ENCODE data around the gene CEBPZ. TPM values are rescaled to one million over a fixed set of nuclear protein-coding genes. Genes with fewer than 3 reads are reported as not detected.

The CEBPZ gene
- total RNA-seq, 4 donors from 2014 or later, result 16.5 to 68.6 (median 53.8) TPM

DNA sequence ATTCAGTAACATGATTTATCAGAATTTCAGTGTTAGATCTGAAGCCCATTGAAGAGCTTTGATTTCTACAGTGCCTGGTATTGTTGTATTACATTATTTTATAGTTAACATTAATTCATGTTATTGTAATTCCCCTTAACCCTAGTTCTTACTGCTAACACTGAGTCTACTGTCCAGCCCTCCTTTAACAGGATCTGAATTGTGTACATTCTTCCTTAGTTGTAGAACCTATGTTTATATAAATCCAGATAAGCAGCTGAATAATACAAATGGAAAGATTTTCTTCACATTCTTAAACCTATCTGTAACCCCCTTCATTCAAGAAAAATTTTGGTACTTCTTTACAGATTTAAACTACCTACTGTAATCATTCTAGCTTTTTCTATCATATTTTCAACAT, 14.8 kb upstream of the CEBPZ start:
- DNase-seq, result no peak
- TF ChIP-seq, protein P1, sequence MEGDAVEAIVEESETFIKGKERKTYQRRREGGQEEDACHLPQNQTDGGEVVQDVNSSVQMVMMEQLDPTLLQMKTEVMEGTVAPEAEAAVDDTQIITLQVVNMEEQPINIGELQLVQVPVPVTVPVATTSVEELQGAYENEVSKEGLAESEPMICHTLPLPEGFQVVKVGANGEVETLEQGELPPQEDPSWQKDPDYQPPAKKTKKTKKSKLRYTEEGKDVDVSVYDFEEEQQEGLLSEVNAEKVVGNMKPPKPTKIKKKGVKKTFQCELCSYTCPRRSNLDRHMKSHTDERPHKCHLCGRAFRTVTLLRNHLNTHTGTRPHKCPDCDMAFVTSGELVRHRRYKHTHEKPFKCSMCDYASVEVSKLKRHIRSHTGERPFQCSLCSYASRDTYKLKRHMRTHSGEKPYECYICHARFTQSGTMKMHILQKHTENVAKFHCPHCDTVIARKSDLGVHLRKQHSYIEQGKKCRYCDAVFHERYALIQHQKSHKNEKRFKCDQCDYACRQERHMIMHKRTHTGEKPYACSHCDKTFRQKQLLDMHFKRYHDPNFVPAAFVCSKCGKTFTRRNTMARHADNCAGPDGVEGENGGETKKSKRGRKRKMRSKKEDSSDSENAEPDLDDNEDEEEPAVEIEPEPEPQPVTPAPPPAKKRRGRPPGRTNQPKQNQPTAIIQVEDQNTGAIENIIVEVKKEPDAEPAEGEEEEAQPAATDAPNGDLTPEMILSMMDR (IDR thresholded peaks at IDR 0.05), result no peak
- TF ChIP-seq POLR2A (IDR thresholded peaks at IDR 0.05), result no peak
- H3K4me3 ChIP-seq, result no peak overlapping the region
- H3K9me3 ChIP-seq, result no peaks in the 10 kb centered on the region
- H3K36me3 ChIP-seq, result no peaks in the 10 kb centered on the region
- H3K4me1 ChIP-seq, result no peaks in the 10 kb centered on the region
- no peaks in the 10 kb centered on the region for H3K27me3 ChIP-seq
- H3K27ac ChIP-seq, result no peak overlapping the region
- intact Hi-C loops (cut with DNase I; ENCODE audit: low total_unique reads), result no loop called here

DNA sequence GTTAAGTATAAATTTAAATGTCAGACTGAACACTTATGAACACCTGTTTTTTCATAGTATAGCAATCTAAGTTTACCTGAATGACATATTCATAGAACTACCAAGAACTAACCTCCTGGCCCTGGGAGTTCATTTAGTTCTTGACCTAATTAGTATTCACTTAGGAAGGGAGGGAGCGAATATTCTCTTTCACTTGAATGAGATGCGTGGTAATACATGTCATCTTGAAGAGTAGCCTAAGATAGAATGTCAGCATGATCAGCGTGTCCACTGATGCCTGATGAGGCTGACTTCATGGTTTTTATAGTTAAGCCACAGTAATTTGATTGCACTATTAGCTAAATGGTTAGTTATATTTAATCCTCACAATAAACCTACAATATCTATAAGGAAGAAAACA, 13.4 kb upstream of the CEBPZ start:
- intact Hi-C loops (cut with DNase I; ENCODE audit: low total_unique reads), result no loop called here
- no peak overlapping the region for H3K27ac ChIP-seq
- no peaks in the 10 kb centered on the region for H3K27me3 ChIP-seq
- no peak for DNase-seq
- no peaks in the 10 kb centered on the region for H3K36me3 ChIP-seq
- H3K9me3 ChIP-seq, result no peaks in the 10 kb centered on the region
- TF ChIP-seq POLR2A (IDR thresholded peaks at IDR 0.05), result no peak
- TF ChIP-seq, protein P1 (IDR thresholded peaks at IDR 0.05), result no peak
- no peak overlapping the region for H3K4me3 ChIP-seq
- no peaks in the 10 kb centered on the region for H3K4me1 ChIP-seq

DNA sequence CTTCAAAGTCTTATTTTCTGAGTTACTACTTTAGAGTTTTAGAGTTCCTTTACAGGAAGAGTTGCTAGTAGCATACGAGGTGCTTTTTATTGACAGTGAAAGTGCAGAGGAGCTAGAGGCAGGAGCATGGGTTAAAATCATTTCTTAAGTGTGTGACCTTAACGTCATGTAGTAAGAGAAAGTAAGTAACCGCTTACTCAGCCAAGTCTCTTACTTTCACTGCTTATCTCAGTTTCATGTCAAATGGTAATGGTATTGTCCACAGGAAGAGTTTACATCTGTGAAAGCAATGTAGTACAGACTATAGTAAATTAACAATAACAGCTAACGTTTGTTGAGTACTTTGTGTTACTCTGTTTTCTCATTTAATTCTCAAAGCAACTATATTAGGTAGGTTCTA, 12.6 kb upstream of the CEBPZ start:
- no peak for DNase-seq
- TF ChIP-seq, protein P1 (IDR thresholded peaks at IDR 0.05), result no peak
- TF ChIP-seq POLR2A (IDR thresholded peaks at IDR 0.05), result no peak
- Histone ChIP-seq H3K27me3 (no peaks in the 10 kb centered on the region), H3K4me1 (no peaks in the 10 kb centered on the region), H3K9me3 (no peaks in the 10 kb centered on the region), H3K27ac (peak overlapping the region in 1 of 2 donors; percentile 3), H3K4me3 (no peak overlapping the region), H3K36me3 (no peaks in the 10 kb centered on the region)
- intact Hi-C loops (cut with DNase I; ENCODE audit: low total_unique reads), result no loop called here

DNA sequence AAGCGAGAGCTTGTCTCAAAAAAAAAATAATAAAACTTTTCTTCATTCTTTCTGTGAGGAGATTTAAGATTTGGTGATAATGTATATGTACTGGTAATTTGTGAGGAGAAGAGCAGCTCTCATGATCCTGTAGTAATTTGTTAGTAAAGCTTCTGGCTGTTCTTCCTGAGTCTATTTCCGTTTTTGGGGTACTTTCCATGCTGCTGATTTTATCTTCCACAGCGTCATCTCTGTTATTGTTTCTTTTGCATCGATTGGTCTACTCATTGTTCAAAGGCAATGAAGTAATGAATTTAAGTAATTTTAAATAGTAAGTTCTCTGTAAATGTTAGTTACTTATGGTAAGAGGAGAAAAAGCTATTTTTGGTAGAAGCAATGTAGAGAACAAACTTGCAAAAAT, 12.0 kb upstream of the CEBPZ start:
- intact Hi-C loops (cut with DNase I; ENCODE audit: low total_unique reads), result no loop called here
- Histone ChIP-seq H3K4me1 (no peaks in the 10 kb centered on the region), H3K4me3 (no peak overlapping the region), H3K27ac (peak overlapping the region in 1 of 2 donors; percentile 3), H3K9me3 (no peaks in the 10 kb centered on the region), H3K27me3 (no peaks in the 10 kb centered on the region), H3K36me3 (no peaks in the 10 kb centered on the region)
- no peak for DNase-seq
- no peak for TF ChIP-seq POLR2A (IDR thresholded peaks at IDR 0.05)
- TF ChIP-seq, protein P1 (IDR thresholded peaks at IDR 0.05), result no peak

DNA sequence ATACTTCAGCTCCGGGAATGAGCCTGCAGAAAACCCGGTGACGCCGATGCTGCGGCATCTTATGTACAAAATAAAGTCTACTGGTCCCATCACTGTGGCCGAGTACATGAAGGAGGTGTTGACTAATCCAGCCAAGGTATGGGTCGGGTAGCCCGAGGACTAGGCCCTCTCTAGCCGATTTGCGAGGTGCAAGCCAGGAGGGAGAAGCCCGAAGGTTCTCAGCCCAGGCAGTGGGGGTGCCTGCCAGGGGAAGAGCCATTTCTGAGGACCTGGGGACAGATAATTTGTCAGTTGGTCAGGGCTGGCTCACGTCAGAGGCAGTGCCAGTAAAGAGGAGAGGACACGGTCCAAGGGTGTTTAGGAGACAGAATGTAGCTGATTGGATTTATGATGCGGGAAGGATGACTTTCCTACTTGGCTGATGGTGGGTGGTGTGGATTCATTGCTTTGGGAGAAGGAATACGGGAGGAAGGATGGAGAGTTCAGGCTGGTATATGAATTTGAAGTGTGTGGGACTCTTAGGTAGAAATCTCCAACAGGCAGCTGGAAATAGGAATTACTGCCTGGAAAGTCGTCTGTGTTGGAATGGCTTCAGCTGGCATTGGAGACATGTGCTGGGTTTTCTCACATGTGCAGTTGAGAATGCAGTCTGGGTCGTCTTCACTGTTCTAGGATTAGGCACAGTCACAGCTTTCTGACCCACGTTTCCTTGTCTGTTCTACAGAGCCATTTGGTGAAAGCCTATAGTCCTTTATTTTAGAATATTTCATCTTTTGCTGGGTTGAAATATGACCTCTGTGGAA, 936 bp upstream of the CEBPZ start:
- H3K4me3 ChIP-seq, result peak overlapping the region; percentile 76 to 98
- DNase-seq, result no peak
- no peaks in the 10 kb centered on the region for H3K9me3 ChIP-seq
- peak overlapping the region; percentile 88 to 94 for H3K27ac ChIP-seq
- TF ChIP-seq, protein P1 (IDR thresholded peaks at IDR 0.05), result no peak
- no peaks in the 10 kb centered on the region for H3K36me3 ChIP-seq
- H3K27me3 ChIP-seq, result no peaks in the 10 kb centered on the region
- intact Hi-C loops (cut with DNase I; ENCODE audit: low total_unique reads), result no loop called here
- peaks cover 7 to 13% of the 10 kb centered on the region in 2 donors for H3K4me1 ChIP-seq

Measured in uterus (tissue), 4 donors.